ENCODE data around the gene ZNF280B.

DNA sequence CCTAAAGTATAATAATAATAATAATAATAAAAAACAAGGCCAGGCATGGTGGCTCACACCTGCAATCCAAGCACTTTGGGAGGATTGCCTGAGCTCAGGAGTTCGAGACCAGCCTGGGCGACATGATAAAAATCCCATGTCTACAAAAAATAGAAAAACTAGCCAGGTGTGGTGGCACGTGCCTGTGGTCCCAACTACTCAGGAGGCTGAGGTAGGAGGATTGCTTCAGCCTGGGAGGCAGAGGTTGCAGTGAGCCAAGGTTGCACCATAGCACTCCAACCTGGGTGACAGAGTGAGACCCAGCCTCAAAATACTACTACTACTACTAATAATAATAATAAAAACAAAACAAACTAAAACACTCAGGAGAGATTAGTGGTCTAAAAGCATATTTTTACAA, 27.1 kb upstream of the ZNF280B start:
- TF ChIP-seq, protein P1, sequence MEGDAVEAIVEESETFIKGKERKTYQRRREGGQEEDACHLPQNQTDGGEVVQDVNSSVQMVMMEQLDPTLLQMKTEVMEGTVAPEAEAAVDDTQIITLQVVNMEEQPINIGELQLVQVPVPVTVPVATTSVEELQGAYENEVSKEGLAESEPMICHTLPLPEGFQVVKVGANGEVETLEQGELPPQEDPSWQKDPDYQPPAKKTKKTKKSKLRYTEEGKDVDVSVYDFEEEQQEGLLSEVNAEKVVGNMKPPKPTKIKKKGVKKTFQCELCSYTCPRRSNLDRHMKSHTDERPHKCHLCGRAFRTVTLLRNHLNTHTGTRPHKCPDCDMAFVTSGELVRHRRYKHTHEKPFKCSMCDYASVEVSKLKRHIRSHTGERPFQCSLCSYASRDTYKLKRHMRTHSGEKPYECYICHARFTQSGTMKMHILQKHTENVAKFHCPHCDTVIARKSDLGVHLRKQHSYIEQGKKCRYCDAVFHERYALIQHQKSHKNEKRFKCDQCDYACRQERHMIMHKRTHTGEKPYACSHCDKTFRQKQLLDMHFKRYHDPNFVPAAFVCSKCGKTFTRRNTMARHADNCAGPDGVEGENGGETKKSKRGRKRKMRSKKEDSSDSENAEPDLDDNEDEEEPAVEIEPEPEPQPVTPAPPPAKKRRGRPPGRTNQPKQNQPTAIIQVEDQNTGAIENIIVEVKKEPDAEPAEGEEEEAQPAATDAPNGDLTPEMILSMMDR (conservative IDR thresholded peaks at IDR 0.05; ENCODE audit: low read depth in 2 of 2), result no peak
- no peak for TF ChIP-seq EZH2 (IDR thresholded peaks at IDR 0.05; ENCODE audit: low read depth, unreplicated experiment)

Data from GM23338 (cell line).